ENCODE measurements around the gene TTLL6. TPM values are rescaled to one million over a fixed set of nuclear protein-coding genes. Genes with fewer than 3 reads are reported as not detected.

TTLL6 gene
- total RNA-seq, 5 donors from 2014 or later (not counting 1 experiment from before 2014, with no cell fraction given): not detected

DNA sequence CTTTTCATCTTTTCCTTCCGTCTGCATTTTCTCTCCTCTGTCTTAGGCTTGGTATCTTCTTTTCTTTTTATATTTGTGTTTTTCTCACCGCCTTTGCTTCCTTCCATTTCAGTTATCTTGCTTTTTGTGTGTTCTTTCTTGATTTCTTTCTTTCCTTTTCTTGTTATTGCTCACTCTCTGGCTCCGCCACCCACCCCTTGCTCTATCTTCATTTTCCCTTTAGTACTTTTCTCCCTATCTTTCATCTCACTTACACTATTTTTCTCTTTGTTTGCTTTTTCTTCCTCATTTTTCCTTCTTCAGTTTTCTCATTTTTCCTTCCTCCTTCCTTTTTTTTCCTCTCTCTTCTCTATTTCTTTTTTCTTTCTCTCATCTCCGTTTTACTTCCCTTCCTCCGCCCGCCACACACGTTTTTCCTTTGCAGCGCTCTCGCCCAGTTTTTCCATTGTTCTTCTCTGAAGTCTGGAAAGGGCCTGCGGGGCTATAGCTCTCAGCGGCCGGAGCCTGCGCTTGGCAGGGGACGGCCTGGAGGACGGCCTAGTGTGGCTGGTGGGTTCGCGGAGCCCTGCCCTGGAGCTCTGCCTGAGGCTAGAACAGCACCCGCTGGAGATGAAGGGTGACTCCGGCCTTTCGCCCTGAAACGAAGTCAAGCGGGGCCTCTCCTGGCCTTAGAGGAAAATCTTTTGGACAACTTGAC lies 83.2 kb downstream of the TTLL6 start:
- no peaks in the 10 kb centered on the region for H3K9me3 Mint-ChIP-seq
- POLR2A ChIA-PET: no interaction called here
- H3K27ac Mint-ChIP-seq: peak overlapping the region in 1 of 2 donors; percentile 10
- Histone ChIP-seq H3K36me3 (ENCODE audit: control insufficient read depth in 2 of 2, extremely low read depth in 1 of 2, insufficient read depth in 1 of 2, low read length in 1 of 2) (no peaks in the 10 kb centered on the region), H3K27me3 (replicated peaks in 1 of 2; ENCODE audit: control insufficient read depth in 2 of 2, extremely low read depth in 1 of 2, insufficient read depth in 2 of 2, low read length in 1 of 2) (peaks cover 27 to 87% of the 10 kb centered on the region in 2 experiments), H3K9me3 (no peaks in the 10 kb centered on the region), H3K4me1 (ENCODE audit: control insufficient read depth in 1 of 2, extremely low read depth in 1 of 2, insufficient read depth in 2 of 2, low read length in 2 of 2) (peaks cover 0 to 29% of the 10 kb centered on the region in 2 experiments), H3K27ac (ENCODE audit: low read length) (no peak overlapping the region), H3K4me3 (ENCODE audit: control insufficient read depth in 1 of 2, extremely low read depth in 1 of 2, low read length in 1 of 2) (no peak overlapping the region)
- H3K4me1 Mint-ChIP-seq: peaks cover 21 to 28% (median 24%) of the 10 kb centered on the region in 3 donors
- peaks cover 82 to 91% of the 10 kb centered on the region in 2 donors for H3K27me3 Mint-ChIP-seq
- DNase-seq (no peak), ATAC-seq (replicated peaks in 1 of 4) (no peak)
- 14% methylated on average over 20 of the region's 22 CpGs for WGBS (ENCODE audit: insufficient coverage)
- peak overlapping the region in 2 of 3 donors; percentile 44 to 45 for H3K4me3 Mint-ChIP-seq
- CTCF ChIA-PET: interaction anchor here (0.5 to 1.2 kb wide), 4 partner anchors 10 to 294 kb away, joined by 3 to 4 read pairs (median 3); partner anchors contain the start of gene PRAC2 (in 1 of the 2)
- no peaks in the 10 kb centered on the region for H3K36me3 Mint-ChIP-seq

DNA sequence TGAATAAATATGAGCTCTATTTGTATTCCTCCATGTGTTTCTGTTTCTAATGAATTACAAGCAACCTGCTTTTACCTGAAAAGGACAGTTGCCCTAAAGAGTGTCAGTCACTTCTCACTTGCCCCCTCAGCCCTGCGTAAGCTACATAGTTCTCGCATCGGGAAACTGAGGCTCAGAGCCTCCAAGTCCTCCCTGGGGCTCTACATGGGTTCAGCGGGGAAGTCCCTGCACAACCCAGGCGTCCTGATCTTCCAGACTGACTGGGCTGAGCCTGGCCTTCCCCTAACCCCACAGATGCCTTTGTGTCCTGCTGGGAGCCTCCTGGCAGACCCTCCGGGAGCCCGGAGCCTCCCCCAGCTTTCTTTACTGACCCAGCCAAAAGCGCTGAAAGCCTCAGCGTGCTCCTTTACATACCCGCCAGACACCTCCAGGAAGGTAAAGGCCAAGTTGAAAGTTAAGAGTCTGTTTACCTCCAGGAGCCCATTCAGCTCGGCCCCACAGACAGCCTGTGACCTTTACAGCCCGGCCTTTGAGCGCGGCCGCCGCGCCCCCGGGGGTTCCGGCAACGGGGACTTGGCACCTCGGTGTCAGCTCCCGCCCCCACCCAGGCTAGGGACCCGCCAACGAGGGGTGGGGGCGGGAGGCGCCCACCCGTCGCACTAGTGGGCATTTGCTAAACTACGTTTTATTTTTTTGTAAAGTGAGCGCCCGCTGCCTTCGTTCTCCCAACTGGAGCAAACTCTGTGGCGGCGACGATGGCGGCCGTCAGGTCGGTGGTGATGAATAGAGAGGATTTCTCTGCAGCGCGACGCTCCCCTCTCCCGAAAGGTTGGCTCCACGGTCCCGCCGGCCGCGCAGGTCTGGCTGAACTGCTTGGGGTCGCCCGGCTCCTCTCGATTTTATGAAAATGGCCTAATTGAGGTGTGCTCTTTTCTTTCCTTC lies 84.1 kb downstream of the TTLL6 start:
- ChIA-PET POLR2A (no interaction called here), CTCF (interaction anchor here in 1 of 2 donors (1.0 to 1.5 kb wide), 2 partner anchors 9 to 10 kb away, joined by 3 read pairs; partner anchors contain the start of genes PRAC1 and PRAC2)
- Mint-ChIP-seq H3K9me3 (no peaks in the 10 kb centered on the region), H3K36me3 (no peaks in the 10 kb centered on the region), H3K27ac (peak overlapping the region in 1 of 2 donors; percentile 0), H3K27me3 (peaks cover 83 to 91% of the 10 kb centered on the region in 2 donors), H3K4me1 (peaks cover 24 to 37% (median 30%) of the 10 kb centered on the region in 3 donors), H3K4me3 (peak overlapping the region in 2 of 3 donors; percentile 44 to 45)
- H3K36me3 ChIP-seq (ENCODE audit: control insufficient read depth in 2 of 2, extremely low read depth in 1 of 2, insufficient read depth in 1 of 2, low read length in 1 of 2): no peaks in the 10 kb centered on the region
- no peak for DNase-seq
- peaks cover 0 to 34% of the 10 kb centered on the region in 2 experiments for H3K4me1 ChIP-seq (ENCODE audit: control insufficient read depth in 1 of 2, extremely low read depth in 1 of 2, insufficient read depth in 2 of 2, low read length in 2 of 2)
- WGBS (ENCODE audit: insufficient coverage): 5% methylated on average over 29 of the region's 50 CpGs
- H3K27me3 ChIP-seq (replicated peaks in 1 of 2; ENCODE audit: control insufficient read depth in 2 of 2, extremely low read depth in 1 of 2, insufficient read depth in 2 of 2, low read length in 1 of 2): peaks cover 27 to 87% of the 10 kb centered on the region in 2 experiments
- H3K27ac ChIP-seq (ENCODE audit: low read length): no peak overlapping the region
- no peak overlapping the region for H3K4me3 ChIP-seq (ENCODE audit: control insufficient read depth in 1 of 2, extremely low read depth in 1 of 2, low read length in 1 of 2)
- peak in 1 of 4 experiments; percentile 12 for ATAC-seq (replicated peaks in 1 of 4)
- H3K9me3 ChIP-seq: no peaks in the 10 kb centered on the region

DNA sequence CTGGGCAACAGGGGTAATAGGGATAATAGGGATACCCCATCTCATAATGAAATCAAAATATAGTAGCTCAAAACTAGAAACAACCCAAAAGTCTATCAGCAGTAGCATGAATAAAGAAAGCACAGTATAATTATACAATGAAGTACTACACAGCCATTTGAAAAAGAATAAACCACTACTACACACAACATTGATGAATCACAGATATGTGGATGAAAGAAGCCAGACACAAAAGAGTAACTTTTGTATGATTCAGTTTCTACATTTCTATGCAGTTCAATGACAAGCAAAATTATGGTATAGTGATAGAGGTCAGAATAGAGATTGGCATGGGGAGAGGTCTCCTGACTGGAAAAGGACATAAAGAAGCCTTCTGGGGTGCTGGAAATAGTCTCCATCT lies 85.7 kb downstream of the TTLL6 start:
- POLR2A ChIA-PET: interaction anchor here (0.6 kb wide), 3 partner anchors 55 to 868 kb away, joined by 3 read pairs; no protein-coding TSS in a partner anchor
- ATAC-seq (replicated peaks in 1 of 4): no peak
- Mint-ChIP-seq H3K36me3 (no peaks in the 10 kb centered on the region), H3K9me3 (no peaks in the 10 kb centered on the region), H3K27ac (no peak overlapping the region), H3K4me3 (no peak overlapping the region), H3K4me1 (peaks cover 28 to 51% (median 37%) of the 10 kb centered on the region in 3 donors), H3K27me3 (peaks cover 87 to 92% of the 10 kb centered on the region in 2 donors)
- Histone ChIP-seq H3K4me1 (ENCODE audit: control insufficient read depth in 1 of 2, extremely low read depth in 1 of 2, insufficient read depth in 2 of 2, low read length in 2 of 2) (peaks cover 0 to 41% of the 10 kb centered on the region in 2 experiments), H3K27me3 (replicated peaks in 1 of 2; ENCODE audit: control insufficient read depth in 2 of 2, extremely low read depth in 1 of 2, insufficient read depth in 2 of 2, low read length in 1 of 2) (peaks cover 33 to 88% of the 10 kb centered on the region in 2 experiments), H3K9me3 (no peaks in the 10 kb centered on the region), H3K27ac (ENCODE audit: low read length) (no peak overlapping the region), H3K4me3 (ENCODE audit: control insufficient read depth in 1 of 2, extremely low read depth in 1 of 2, low read length in 1 of 2) (no peak overlapping the region), H3K36me3 (ENCODE audit: control insufficient read depth in 2 of 2, extremely low read depth in 1 of 2, insufficient read depth in 1 of 2, low read length in 1 of 2) (no peaks in the 10 kb centered on the region)
- CTCF ChIA-PET: interaction anchor here (0.7 to 1.5 kb wide), 3 partner anchors 9 to 53 kb away, joined by 3 read pairs; partner anchors contain the start of genes PRAC1 (in 1 of the 2) and PRAC2 (in 1 of the 2)
- DNase-seq: no peak

DNA sequence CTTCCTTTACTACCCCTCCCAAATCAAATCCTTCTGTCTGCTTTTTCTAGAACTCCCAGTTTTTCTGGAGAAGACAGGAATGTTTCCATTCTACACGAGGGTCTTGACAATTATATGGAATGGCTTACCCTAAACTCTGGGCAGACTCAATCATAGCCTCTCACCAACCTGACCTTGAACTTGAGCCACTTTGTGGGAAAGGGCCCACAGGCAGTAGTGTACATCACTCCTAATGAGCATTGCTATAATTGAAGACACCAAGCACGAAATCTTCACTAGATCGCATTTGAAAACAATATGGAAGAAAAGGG lies 86.8 kb downstream of the TTLL6 start:
- no peak for ATAC-seq (replicated peaks in 1 of 4)
- H3K4me3 ChIP-seq (ENCODE audit: control insufficient read depth in 1 of 2, extremely low read depth in 1 of 2, low read length in 1 of 2): no peak overlapping the region
- H3K36me3 ChIP-seq (ENCODE audit: control insufficient read depth in 2 of 2, extremely low read depth in 1 of 2, insufficient read depth in 1 of 2, low read length in 1 of 2): no peaks in the 10 kb centered on the region
- no peaks in the 10 kb centered on the region for H3K36me3 Mint-ChIP-seq
- no peak overlapping the region for H3K27ac ChIP-seq (ENCODE audit: low read length)
- H3K4me3 Mint-ChIP-seq: no peak overlapping the region
- no peaks in the 10 kb centered on the region for H3K9me3 Mint-ChIP-seq
- peaks cover 0 to 48% of the 10 kb centered on the region in 2 experiments for H3K4me1 ChIP-seq (ENCODE audit: control insufficient read depth in 1 of 2, extremely low read depth in 1 of 2, insufficient read depth in 2 of 2, low read length in 2 of 2)
- ChIA-PET POLR2A (interaction anchor here in 1 of 2 donors (0.5 kb wide), 1 partner anchor 636 kb away, joined by 6 read pairs; no protein-coding TSS in a partner anchor), CTCF (no interaction called here)
- H3K27ac Mint-ChIP-seq: no peak overlapping the region
- no peak for DNase-seq
- no CpG with 5 or more reads among the region's 3 CpGs for WGBS (ENCODE audit: insufficient coverage)
- peaks cover 30 to 53% (median 40%) of the 10 kb centered on the region in 3 donors for H3K4me1 Mint-ChIP-seq
- peaks cover 28 to 90% of the 10 kb centered on the region in 2 experiments for H3K27me3 ChIP-seq (replicated peaks in 1 of 2; ENCODE audit: control insufficient read depth in 2 of 2, extremely low read depth in 1 of 2, insufficient read depth in 2 of 2, low read length in 1 of 2)
- peaks cover 84 to 92% of the 10 kb centered on the region in 2 donors for H3K27me3 Mint-ChIP-seq
- no peaks in the 10 kb centered on the region for H3K9me3 ChIP-seq

DNA sequence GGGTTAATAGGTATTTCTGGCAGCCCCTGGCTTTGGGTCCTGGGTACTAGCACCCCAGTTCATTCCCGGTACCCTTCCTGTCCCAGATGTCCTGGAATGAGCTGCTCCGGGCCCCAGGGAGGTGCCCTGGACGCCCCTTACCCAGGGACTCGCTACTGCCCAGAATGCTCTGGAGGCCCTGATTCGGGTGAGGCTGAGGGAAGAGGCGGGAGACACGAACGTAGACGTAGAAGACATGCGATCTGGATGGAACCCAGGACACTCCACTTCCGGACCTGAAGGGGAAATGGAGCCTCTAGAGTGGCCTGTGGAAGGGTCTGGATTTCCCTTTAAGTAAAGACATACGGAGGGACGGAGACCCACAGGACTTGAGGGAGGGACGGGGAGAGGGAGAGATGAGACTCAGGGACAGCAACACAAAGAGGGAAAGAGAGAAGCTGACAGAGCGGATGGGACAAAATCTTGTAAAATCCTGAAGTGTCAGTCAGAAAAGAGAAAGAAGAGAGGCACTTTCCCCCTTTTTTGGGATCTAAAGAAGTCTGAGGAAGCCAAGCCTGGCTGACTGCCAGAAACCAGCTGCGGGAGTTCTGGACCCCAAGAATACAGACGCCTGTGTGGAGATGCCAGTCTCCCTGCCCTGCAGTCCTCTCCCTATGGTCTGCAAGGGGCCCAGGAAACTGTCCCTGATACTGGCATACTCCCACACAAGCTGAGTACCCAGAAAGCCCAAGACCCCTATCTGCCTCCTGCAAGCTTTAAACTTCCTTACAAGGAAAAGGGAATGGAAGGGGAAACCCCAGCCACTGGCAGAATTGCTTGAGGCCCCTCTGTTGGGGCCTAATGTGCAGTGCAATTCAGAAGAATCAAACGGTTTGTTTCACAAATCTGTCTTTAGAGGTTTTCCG lies 87.4 kb downstream of the TTLL6 start:
- 10% methylated on average over 11 of the region's 19 CpGs for WGBS (ENCODE audit: insufficient coverage)
- ChIA-PET POLR2A (no interaction called here), CTCF (no interaction called here)
- Mint-ChIP-seq H3K4me3 (peak overlapping the region in 1 of 3 donors; percentile 77), H3K27me3 (peaks cover 83 to 92% of the 10 kb centered on the region in 2 donors), H3K4me1 (peaks cover 36 to 60% (median 45%) of the 10 kb centered on the region in 3 donors), H3K9me3 (no peaks in the 10 kb centered on the region), H3K36me3 (no peaks in the 10 kb centered on the region), H3K27ac (peak overlapping the region in 1 of 2 donors; percentile 42)
- H3K27me3 ChIP-seq (replicated peaks in 1 of 2; ENCODE audit: control insufficient read depth in 2 of 2, extremely low read depth in 1 of 2, insufficient read depth in 2 of 2, low read length in 1 of 2): peaks cover 31 to 90% of the 10 kb centered on the region in 2 experiments
- no peak for DNase-seq
- no peak overlapping the region for H3K4me3 ChIP-seq (ENCODE audit: control insufficient read depth in 1 of 2, extremely low read depth in 1 of 2, low read length in 1 of 2)
- no peaks in the 10 kb centered on the region for H3K36me3 ChIP-seq (ENCODE audit: control insufficient read depth in 2 of 2, extremely low read depth in 1 of 2, insufficient read depth in 1 of 2, low read length in 1 of 2)
- H3K4me1 ChIP-seq (ENCODE audit: control insufficient read depth in 1 of 2, extremely low read depth in 1 of 2, insufficient read depth in 2 of 2, low read length in 2 of 2): peaks cover 0 to 54% of the 10 kb centered on the region in 2 experiments
- no peak overlapping the region for H3K27ac ChIP-seq (ENCODE audit: low read length)
- ATAC-seq (replicated peaks in 1 of 4): no peak
- H3K9me3 ChIP-seq: no peaks in the 10 kb centered on the region

Data from T-cell (primary cell).